Measurements from ENCODE around the gene ADAM29.
"Not testable (repeated sequence)": the region's sequence is repeated elsewhere in the genome, so short reads cannot be mapped to it uniquely, and the experiment has no call there.

The ADAM29 gene

DNA sequence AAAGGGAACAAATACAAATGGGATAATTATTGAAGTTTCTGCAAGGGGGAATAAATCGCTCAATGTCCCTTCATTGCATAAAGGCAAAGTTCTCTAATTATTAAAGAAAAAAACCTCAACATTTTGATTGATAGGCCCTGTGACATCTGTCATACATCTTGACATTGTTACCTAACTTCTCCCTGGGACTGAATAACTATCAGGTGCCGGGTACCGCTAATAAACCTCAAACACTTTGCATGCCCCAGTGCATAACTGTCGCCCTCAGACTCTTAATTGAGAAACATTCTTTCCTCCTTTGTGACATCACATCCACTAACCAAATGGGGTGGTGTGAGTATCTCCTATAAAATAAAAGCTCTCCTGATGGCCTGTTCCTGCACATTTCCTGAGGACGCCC lies at the start of gene ADAM29:
TSS of gene ADAM29 (plus strand) at position 301 of the 400 bp plus-strand sequence. CDS start 57,168 bp downstream, outside the sequence.
- DNase-seq: no peak

GRCh38 chr4:174869339-174869738 lies 48.8 kb upstream of the ADAM29 start:
- no peak for DNase-seq

- DNase-seq: no peak
Observed at GRCh38 chr4:174870311-174870710, 47.8 kb upstream of the ADAM29 start.

- DNase-seq: no peak
Observed at GRCh38 chr4:174871407-174871806, 46.8 kb upstream of the ADAM29 start.

DNA sequence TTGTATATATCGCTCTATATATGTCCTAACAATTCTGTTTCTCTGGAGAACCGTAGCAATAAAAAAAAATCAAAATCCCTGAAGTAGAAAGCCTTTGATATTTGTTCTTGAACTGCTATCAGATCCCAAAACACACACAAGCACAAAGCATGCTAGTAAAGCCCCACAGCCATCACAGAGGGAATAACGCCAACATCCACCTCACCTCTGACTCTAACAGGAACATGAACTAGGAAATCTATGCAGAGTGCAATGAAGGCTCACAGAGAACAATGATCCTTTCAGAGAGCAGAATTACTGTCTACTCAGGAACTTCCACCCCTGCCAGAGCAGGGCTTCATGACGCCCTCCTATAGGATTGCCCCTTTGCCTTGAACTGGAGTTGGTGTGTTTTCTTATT lies 45.0 kb upstream of the ADAM29 start:
- not testable (repeated sequence) for DNase-seq

- DNase-seq: no peak
Observed at GRCh38 chr4:174873931-174874330, 44.2 kb upstream of the ADAM29 start.

DNA sequence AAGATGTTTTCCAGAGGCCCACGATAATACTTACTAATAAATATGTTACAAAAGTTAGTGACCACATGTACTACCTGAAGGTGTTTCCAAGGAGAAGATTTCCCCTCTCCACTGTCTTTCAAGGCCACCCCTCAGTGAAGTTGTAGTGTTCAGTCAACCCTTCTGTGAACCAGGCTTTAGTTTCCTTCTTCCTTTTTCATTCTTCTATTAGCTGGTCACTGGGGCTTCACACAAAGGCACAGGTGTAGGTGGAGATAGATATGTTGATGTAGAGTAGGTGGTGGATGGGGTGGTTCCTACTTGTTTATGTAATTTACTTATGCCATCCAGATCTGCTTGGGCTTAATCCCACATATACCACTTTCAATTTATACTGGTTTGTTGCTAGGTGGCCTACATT lies 43.3 kb upstream of the ADAM29 start:
- DNase-seq: no peak

GRCh38 chr4:174880001-174880400 lies 38.2 kb upstream of the ADAM29 start:
- no peak for DNase-seq

GRCh38 chr4:174882317-174882992 lies 35.7 kb upstream of the ADAM29 start:
- no peak for DNase-seq

DNA sequence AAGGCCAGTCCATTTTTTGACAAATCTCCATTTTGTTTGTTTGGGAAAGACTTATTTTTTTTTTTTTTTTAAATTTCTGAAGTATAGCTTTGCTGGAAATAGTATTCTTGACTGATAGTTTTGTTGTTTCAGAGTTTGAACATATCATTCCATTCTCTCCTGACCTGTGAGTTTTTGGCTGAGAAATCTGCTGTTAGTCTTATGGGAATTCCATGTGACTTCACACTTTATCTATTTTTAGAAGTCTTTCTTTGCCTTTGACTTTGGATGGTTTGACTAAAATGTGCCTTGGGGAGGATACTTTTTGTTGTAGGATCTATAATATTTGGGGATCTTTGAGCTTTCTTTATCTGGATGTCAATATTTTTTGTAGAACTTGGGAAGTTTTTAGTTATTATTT lies 10.7 kb upstream of the ADAM29 start:
- DNase-seq: no peak

- no peak for DNase-seq
Observed at GRCh38 chr4:174910271-174910670, 7.9 kb upstream of the ADAM29 start.

GRCh38 chr4:174912919-174913543 lies 5.1 kb upstream of the ADAM29 start:
- DNase-seq: no peak

- DNase-seq: no peak
Observed at GRCh38 chr4:174919886-174920423, 1.8 kb downstream of the ADAM29 start.

GRCh38 chr4:174926958-174927357 lies 8.8 kb downstream of the ADAM29 start:
- DNase-seq: no peak

- no peak for DNase-seq
Observed at GRCh38 chr4:174928174-174928573, 10.0 kb downstream of the ADAM29 start.

GRCh38 chr4:174928575-174929253 lies 10.6 kb downstream of the ADAM29 start:
- no peak for DNase-seq

- DNase-seq: no peak
Observed at GRCh38 chr4:174929346-174929745, 11.2 kb downstream of the ADAM29 start.

DNA sequence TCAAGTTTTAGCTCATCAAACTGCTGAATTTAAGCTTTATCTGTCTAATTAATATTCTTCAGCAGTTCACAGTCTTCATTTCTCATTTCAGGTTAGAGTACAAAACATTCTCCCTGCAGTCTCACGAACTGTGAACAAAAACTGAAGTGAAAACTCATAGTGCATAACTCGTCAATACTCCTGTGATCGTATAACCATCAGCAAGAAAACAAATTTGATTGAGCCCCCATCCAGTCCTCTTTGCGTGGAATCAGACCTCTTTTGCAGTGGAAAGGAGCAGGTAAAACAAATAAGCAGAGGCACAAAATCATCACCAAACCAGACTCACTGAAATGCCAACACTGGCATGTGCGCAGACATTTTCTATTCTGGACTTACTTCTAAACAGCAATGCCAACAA lies 12.7 kb downstream of the ADAM29 start:
- DNase-seq: no peak

GRCh38 chr4:174933083-174933482 lies 14.9 kb downstream of the ADAM29 start:
- DNase-seq: no peak

DNA sequence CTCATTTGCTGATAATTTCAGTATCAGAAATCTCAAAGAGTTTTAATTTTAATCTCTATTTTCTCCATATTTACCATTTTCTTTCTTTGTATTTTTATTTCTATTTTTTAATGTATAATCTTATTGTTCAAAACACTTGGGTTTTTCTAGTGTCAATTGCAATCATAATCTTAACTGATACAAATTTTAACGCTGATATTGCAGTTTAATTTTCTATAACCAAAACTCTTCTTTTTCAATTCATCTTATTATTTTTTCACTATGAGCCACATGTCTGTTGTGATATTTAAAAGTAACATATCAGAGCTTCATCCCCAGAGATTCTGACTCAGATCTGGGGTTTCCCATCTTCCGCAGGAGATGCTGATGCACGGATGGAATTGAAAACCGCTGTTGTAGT lies 16.2 kb downstream of the ADAM29 start:
- no peak for DNase-seq

GRCh38 chr4:174935607-174936006 lies 17.4 kb downstream of the ADAM29 start:
- no peak for DNase-seq

DNA sequence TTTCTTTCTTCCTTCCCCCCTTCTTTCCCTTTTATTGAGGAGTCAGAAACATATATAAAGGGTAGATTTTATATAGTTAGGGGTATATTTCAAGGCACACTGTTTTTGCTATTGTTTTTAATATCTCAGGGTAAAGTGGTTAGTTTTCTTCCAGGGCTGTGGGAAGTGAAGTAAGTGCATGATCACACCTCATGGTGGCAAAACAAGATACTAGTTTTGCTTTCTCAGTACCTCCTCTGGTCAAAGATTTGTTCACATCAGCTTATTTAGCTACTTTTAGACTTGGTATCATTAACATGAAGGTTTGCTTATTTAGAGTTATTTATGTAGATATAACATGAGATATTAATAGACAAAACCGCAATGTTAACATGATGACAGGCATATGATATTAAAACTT lies 21.8 kb downstream of the ADAM29 start:
- DNase-seq: no peak

GRCh38 chr4:174946246-174946645 lies 28.1 kb downstream of the ADAM29 start:
- no peak for DNase-seq

- DNase-seq: no peak
Observed at GRCh38 chr4:174948826-174949225, 30.7 kb downstream of the ADAM29 start.

Measured in suppressor macrophage treated with lipopolysaccharide for 4 hours (primary cell).